Tibial nerve (tissue), 4 donors: ENCODE data around the gene HSDL2. TPM values are rescaled to one million over a fixed set of nuclear protein-coding genes. Genes with fewer than 3 reads are reported as not detected.
A peak's percentile ranks its signal among the peaks of the same experiment; 100 is the strongest.

Source experiments
- DNase-seq, 2 donors: peaks; one replicate each; pipeline ENCODE4 v3.0.0-alpha.2; 2019; ENCODE audit warnings: low spot score in 2 of 2
- H3K27ac ChIP-seq, 4 donors: fragments of 200-600 bp; sonication (generic) in 3 of 4; one replicate each; pipeline ENCODE4 v1.5.1; 2017 to 2019; ENCODE audit warnings: mild to moderate bottlenecking in 1 of 4
- H3K27me3 ChIP-seq, 2 donors: fragments of 200-600 bp; sonication (generic) in 1 of 2; one replicate each; pipeline versions ENCODE4 v1.5.1 to v1.6.0; 2017 to 2019
- H3K36me3 ChIP-seq, 3 donors: fragments of 200-600 bp; sonication (generic); one replicate each; pipeline ENCODE4 v1.5.1; 2018 to 2019
- H3K4me1 ChIP-seq, 4 donors: fragments of 200-600 bp; sonication (generic) in 3 of 4; one replicate each; pipeline ENCODE4 v1.5.1; 2017 to 2019
- H3K4me3 ChIP-seq, 4 donors: fragments of 200-600 bp; sonication (generic) in 3 of 4; one replicate each; pipeline ENCODE4 v1.5.1; 2017 to 2019; ENCODE audit warnings: mild to moderate bottlenecking in 1 of 4, moderate library complexity in 1 of 4
- H3K9me3 ChIP-seq, 4 donors: fragments of 200-600 bp; sonication (generic) in 3 of 4; one replicate each; pipeline ENCODE4 v1.5.1; 2017 to 2019
- CTCF ChIP-seq, 5 experiments: fragments of 200-600 bp in 3 of 5; fragments of 450-650 bp in 2 of 5; sonication (generic) in 3 of 5; IDR thresholded peaks; one replicate each; pipeline ENCODE4 v1.5.1; 2016 to 2019; ENCODE audit warnings: antibody characterized with exemption in 5 of 5, mild to moderate bottlenecking in 3 of 5, moderate library complexity in 2 of 5
- EP300 ChIP-seq, 2 donors: sonication (generic); formaldehyde crosslinking; IDR thresholded peaks; one replicate each; pipeline ENCODE4 v1.6.1; 2017; ENCODE audit warnings: antibody characterized with exemption in 2 of 2, mild to moderate bottlenecking in 1 of 2
- POLR2A ChIP-seq, 2 donors: fragments of 450-650 bp; IDR thresholded peaks; one replicate each; pipeline ENCODE4 v1.6.1; 2017; ENCODE audit warnings: antibody characterized with exemption in 2 of 2, mild to moderate bottlenecking in 2 of 2, moderate library complexity in 2 of 2
- WGBS, 2 donors: methylation state at CpG; one replicate each; pipeline ENCODE4 v1.1.5; 2018; 5-methylcytosine and 5-hydroxymethylcytosine counted together
- total RNA-seq, 4 donors: library from RNA; depleted of rRNA; stranded (reverse); fragments of >200 nt; gene quantifications; one replicate each; pipeline ENCODE4 v1.1.0, GENCODE V29; 2016

The HSDL2 gene
- total RNA-seq, 4 donors from 2014 or later: 34.1 to 48.9 (median 37.7) TPM

DNA sequence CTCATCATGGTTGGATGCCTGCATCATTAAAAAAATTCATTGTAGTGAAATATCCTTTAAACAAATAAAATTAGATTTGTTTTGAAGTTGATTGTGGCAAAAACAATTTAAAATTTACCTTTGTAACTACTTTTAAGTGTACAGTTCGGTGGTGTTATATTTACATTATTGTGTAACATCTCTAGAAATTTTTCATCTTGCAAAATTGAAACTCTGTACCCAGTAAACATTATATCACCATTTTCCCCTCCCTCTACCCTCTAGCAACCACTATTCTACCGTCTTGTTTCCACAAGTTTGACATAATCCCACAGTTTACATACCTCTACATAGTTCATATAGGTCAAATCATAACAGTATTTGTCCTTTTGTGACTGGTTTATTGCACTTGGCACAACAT is 104.7 kb downstream of the HSDL2 start:
- no peak for DNase-seq
- Histone ChIP-seq H3K4me1 (peaks cover 0 to 8% (median 2%) of the 10 kb centered on the region in 4 donors), H3K9me3 (no peaks in the 10 kb centered on the region), H3K36me3 (peaks cover 0 to 10% (median 0%) of the 10 kb centered on the region in 3 donors), H3K27me3 (no peaks in the 10 kb centered on the region), H3K4me3 (no peak overlapping the region), H3K27ac (no peak overlapping the region)
- TF ChIP-seq POLR2A (IDR thresholded peaks at IDR 0.05) (no peak), EP300 (IDR thresholded peaks at IDR 0.05) (no peak), CTCF (IDR thresholded peaks at IDR 0.05) (no peak)
- 89 to 93% methylated on average over 2 of the region's 2 CpGs for WGBS, 2 donors

DNA sequence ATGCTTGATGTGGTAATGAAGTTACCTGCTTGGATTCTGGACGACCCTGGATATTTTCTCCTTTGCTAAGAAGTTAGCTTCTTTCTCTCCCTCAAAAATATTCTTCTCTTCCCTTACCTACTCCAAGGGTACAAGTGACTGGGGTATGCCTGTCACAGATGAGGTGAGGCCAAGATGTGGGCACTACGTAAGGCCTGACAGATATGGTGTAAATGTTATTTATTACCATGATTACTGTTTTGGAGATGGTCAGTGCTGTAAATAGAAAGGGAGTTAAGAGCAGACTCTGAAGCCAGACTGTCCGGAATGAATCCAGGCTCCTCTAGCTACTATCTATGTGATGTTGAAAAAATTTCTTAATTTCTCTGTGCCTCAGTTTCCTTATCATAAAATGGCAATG is 105.7 kb downstream of the HSDL2 start:
- Histone ChIP-seq H3K27ac (no peak overlapping the region), H3K36me3 (peaks cover 0 to 1% (median 0%) of the 10 kb centered on the region in 3 donors), H3K4me1 (peaks cover 0 to 15% (median 2%) of the 10 kb centered on the region in 4 donors), H3K4me3 (no peak overlapping the region), H3K9me3 (no peaks in the 10 kb centered on the region), H3K27me3 (no peaks in the 10 kb centered on the region)
- no peak for DNase-seq
- TF ChIP-seq POLR2A (IDR thresholded peaks at IDR 0.05) (no peak), EP300 (IDR thresholded peaks at IDR 0.05) (no peak), CTCF (IDR thresholded peaks at IDR 0.05) (no peak)
- 85 to 91% methylated on average over 3 of the region's 3 CpGs for WGBS, 2 donors

DNA sequence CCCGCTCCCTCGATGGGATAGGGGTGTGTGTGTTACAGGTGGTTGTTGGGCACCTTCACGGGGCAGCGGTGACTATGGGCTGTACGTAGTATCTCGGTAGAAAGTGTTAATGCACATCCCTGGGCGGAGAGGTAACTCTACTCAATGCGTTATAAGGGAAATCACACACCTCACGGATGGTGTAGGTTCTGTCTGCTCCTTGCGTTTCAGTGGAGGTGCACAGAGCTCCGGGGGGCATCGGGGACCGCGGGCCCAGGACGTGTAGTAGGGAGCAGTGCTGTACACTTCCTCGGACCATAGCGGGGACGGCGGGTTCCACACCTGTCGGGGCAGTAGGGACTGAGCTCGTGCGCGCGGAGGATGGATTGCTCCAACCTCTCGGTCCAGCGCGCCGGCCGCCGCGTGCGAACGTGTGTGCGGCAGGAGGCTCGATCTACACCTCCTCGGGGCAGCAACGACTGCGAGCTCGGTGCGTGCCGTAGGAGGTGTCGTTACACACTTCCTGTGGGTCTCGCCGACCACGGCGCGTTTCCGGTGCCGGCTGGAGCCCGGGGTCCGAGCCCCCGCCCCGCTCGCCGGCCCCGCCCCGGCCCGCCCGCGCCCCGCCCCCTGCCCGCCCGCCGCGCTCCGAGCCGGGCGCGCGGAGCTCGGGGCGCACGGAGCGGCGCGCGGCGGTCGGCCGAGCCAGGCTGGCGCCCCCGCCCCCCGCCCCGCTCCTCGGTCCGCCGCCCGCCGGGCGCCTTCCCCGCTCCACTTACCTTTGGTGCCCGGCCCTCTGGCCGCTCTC is 106.5 kb downstream of the HSDL2 start, which contains the start of gene KIAA1958:
TSS of gene KIAA1958 (plus strand) at position 607 of the 787 bp plus-strand sequence. CDS start 87,254 bp downstream, outside the sequence.
- peaks cover 0 to 15% (median 2%) of the 10 kb centered on the region in 4 donors for H3K4me1 ChIP-seq
- DNase-seq: peak in 1 of 2 donors; percentile 9
- 2 to 40% methylated on average over 2 to 71 of the region's 93 CpGs for WGBS, 2 donors
- peak in 1 of 2 donors; percentile 28 for TF ChIP-seq POLR2A (IDR thresholded peaks at IDR 0.05)
- no peak for TF ChIP-seq CTCF (IDR thresholded peaks at IDR 0.05)
- peak in 1 of 2 donors; percentile 52 for TF ChIP-seq EP300 (IDR thresholded peaks at IDR 0.05)
- H3K36me3 ChIP-seq: no peaks in the 10 kb centered on the region
- peak within 1 kb of the TSS; percentile 19 to 78 (median 65) for H3K27ac ChIP-seq
- no peaks in the 10 kb centered on the region for H3K9me3 ChIP-seq
- no peaks in the 10 kb centered on the region for H3K27me3 ChIP-seq
- peak within 1 kb of the TSS; percentile 64 to 91 (median 84) for H3K4me3 ChIP-seq

- TF ChIP-seq CTCF (IDR thresholded peaks at IDR 0.05) (no peak), POLR2A (IDR thresholded peaks at IDR 0.05) (no peak), EP300 (IDR thresholded peaks at IDR 0.05) (no peak)
- DNase-seq: no peak
- WGBS, 2 donors: 0 to 1% methylated on average over 29 to 50 of the region's 80 CpGs
- Histone ChIP-seq H3K4me1 (peaks cover 0 to 15% (median 2%) of the 10 kb centered on the region in 4 donors), H3K27ac (peak overlapping the region; percentile 19 to 78 (median 62)), H3K36me3 (no peaks in the 10 kb centered on the region), H3K9me3 (no peaks in the 10 kb centered on the region), H3K27me3 (no peaks in the 10 kb centered on the region), H3K4me3 (peak overlapping the region; percentile 55 to 91 (median 84))
These were observed 107.3 kb downstream of the HSDL2 start for GRCh38 chr9:112487008-112487798.
